HCT116 (cell line): ENCODE results near the gene CFAP77.

Source experiments
- FOSL1 ChIP-seq: IDR thresholded peaks from 2 replicates; pipeline ENCODE4 v1.6.1; 2012; ENCODE audit warnings: low read depth
- POLR2A ChIP-seq: IDR thresholded peaks from 2 replicates; pipeline ENCODE4 v1.7.0; 2011; ENCODE audit warnings: borderline replicate concordance; ENCODE audit not compliant: insufficient read depth, insufficient read length; ENCODE audit errors: extremely low read depth
- POLR2AphosphoS5 ChIP-seq: IDR thresholded peaks from 2 replicates; pipeline ENCODE4 v1.6.1; 2011; ENCODE audit warnings: mild to moderate bottlenecking, low read depth, low read length, moderate library complexity
- SP1 ChIP-seq: IDR thresholded peaks from 2 replicates; pipeline ENCODE4 v1.6.1; 2012; ENCODE audit warnings: low read depth
- TF ChIP-seq, protein P1 (sequence below): IDR thresholded peaks from 2 replicates; pipeline ENCODE4 v1.6.1; 2012; ENCODE audit warnings: low read depth
- TF ChIP-seq, protein P2 (sequence below), 3 experiments: fragments of 200-600 bp in 1 of 3; sonication (generic) in 1 of 3; IDR thresholded peaks in 2 of 3; conservative IDR thresholded peaks in 1 of 3; 2 replicates each; pipeline ENCODE4 v1.5.1; 2012 to 2017; ENCODE audit warnings: low read depth in 2 of 3, low read length in 2 of 3, antibody characterized with exemption in 1 of 3, borderline replicate concordance in 1 of 3, control low read depth in 1 of 3, mild to moderate bottlenecking in 1 of 3, mixed read lengths in 1 of 3, mixed run types in 1 of 3, moderate library complexity in 1 of 3; ENCODE audit not compliant: insufficient read depth in 1 of 3

GRCh38 chr9:132552041-132552440 lies 142.0 kb downstream of the CFAP77 start:
- TF ChIP-seq, protein P1, sequence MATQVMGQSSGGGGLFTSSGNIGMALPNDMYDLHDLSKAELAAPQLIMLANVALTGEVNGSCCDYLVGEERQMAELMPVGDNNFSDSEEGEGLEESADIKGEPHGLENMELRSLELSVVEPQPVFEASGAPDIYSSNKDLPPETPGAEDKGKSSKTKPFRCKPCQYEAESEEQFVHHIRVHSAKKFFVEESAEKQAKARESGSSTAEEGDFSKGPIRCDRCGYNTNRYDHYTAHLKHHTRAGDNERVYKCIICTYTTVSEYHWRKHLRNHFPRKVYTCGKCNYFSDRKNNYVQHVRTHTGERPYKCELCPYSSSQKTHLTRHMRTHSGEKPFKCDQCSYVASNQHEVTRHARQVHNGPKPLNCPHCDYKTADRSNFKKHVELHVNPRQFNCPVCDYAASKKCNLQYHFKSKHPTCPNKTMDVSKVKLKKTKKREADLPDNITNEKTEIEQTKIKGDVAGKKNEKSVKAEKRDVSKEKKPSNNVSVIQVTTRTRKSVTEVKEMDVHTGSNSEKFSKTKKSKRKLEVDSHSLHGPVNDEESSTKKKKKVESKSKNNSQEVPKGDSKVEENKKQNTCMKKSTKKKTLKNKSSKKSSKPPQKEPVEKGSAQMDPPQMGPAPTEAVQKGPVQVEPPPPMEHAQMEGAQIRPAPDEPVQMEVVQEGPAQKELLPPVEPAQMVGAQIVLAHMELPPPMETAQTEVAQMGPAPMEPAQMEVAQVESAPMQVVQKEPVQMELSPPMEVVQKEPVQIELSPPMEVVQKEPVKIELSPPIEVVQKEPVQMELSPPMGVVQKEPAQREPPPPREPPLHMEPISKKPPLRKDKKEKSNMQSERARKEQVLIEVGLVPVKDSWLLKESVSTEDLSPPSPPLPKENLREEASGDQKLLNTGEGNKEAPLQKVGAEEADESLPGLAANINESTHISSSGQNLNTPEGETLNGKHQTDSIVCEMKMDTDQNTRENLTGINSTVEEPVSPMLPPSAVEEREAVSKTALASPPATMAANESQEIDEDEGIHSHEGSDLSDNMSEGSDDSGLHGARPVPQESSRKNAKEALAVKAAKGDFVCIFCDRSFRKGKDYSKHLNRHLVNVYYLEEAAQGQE: no peak
- TF ChIP-seq, protein P2, sequence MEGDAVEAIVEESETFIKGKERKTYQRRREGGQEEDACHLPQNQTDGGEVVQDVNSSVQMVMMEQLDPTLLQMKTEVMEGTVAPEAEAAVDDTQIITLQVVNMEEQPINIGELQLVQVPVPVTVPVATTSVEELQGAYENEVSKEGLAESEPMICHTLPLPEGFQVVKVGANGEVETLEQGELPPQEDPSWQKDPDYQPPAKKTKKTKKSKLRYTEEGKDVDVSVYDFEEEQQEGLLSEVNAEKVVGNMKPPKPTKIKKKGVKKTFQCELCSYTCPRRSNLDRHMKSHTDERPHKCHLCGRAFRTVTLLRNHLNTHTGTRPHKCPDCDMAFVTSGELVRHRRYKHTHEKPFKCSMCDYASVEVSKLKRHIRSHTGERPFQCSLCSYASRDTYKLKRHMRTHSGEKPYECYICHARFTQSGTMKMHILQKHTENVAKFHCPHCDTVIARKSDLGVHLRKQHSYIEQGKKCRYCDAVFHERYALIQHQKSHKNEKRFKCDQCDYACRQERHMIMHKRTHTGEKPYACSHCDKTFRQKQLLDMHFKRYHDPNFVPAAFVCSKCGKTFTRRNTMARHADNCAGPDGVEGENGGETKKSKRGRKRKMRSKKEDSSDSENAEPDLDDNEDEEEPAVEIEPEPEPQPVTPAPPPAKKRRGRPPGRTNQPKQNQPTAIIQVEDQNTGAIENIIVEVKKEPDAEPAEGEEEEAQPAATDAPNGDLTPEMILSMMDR (IDR thresholded peaks at IDR 0.05 in 2 of 3, conservative IDR thresholded peaks at IDR 0.05 in 1 of 3; ENCODE audit: borderline replicate concordance in 1 of 3, insufficient read depth in 1 of 3, low read depth in 2 of 3, low read length in 2 of 3): no peak
- TF ChIP-seq FOSL1 (no peak), POLR2AphosphoS5 (no peak), POLR2A (no peak), SP1 (no peak)
